ENCODE measurements around the gene ID1.

- no peak for TF ChIP-seq ZNF121 (CRISPR knock-in tag; IDR thresholded peaks at IDR 0.05)
- TF ChIP-seq, protein P1, sequence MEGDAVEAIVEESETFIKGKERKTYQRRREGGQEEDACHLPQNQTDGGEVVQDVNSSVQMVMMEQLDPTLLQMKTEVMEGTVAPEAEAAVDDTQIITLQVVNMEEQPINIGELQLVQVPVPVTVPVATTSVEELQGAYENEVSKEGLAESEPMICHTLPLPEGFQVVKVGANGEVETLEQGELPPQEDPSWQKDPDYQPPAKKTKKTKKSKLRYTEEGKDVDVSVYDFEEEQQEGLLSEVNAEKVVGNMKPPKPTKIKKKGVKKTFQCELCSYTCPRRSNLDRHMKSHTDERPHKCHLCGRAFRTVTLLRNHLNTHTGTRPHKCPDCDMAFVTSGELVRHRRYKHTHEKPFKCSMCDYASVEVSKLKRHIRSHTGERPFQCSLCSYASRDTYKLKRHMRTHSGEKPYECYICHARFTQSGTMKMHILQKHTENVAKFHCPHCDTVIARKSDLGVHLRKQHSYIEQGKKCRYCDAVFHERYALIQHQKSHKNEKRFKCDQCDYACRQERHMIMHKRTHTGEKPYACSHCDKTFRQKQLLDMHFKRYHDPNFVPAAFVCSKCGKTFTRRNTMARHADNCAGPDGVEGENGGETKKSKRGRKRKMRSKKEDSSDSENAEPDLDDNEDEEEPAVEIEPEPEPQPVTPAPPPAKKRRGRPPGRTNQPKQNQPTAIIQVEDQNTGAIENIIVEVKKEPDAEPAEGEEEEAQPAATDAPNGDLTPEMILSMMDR (IDR thresholded peaks at IDR 0.05): no peak
- no peak for TF ChIP-seq KAT7 (CRISPR knock-in tag; IDR thresholded peaks at IDR 0.05; ENCODE audit: borderline replicate concordance)
- TF ChIP-seq, protein P2, sequence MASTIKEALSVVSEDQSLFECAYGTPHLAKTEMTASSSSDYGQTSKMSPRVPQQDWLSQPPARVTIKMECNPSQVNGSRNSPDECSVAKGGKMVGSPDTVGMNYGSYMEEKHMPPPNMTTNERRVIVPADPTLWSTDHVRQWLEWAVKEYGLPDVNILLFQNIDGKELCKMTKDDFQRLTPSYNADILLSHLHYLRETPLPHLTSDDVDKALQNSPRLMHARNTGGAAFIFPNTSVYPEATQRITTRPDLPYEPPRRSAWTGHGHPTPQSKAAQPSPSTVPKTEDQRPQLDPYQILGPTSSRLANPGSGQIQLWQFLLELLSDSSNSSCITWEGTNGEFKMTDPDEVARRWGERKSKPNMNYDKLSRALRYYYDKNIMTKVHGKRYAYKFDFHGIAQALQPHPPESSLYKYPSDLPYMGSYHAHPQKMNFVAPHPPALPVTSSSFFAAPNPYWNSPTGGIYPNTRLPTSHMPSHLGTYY (CRISPR knock-in tag; IDR thresholded peaks at IDR 0.05): no peak
These were observed 15.2 kb downstream of the ID1 start for GRCh38 chr20:31620246-31620645.

Data from WTC11 (cell line).